Measurements from ENCODE around the gene MECR.

Gene MECR

DNA sequence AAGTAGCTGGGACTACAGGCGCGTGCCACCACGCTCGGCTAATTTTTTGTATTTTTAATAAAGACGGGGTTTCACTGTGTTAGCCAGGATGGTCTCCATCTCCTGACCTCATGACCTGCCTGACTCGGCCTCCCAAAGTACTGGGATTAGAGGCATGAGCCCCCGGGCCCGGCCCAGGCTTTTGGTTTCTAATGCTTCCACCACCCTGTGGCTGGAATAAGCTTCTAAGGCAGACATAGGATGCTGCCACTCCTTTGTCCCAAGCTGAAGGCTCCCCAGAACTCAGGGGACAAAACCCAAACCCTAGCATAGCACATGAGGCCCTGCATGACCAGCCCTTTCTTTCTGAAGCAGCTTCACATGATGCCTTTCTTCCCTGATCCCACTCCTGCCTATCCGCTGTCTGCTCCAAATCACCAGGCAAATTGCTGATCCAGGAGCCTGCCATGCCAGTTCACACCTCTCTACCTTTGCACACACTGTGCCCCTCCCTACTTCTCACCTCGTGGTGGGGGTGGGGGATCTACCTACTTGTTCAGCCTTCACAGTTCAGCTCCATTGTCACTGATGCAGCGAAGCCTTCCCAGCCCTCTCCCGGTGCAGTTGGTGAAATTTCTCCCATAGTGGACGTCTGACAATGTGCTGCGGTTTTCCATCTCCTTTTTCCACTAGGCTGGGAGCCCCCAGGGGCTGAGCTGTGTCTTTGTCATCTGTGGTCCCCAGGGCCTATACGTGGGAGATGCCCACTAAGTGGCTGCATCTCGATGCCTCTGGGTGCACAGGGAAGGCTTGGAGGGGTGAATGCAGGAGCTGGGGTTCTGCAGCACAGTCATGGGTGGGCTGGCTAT is 12.5 kb upstream of the MECR start:
- Histone ChIP-seq H3K4me1 (peaks cover 3% of the 10 kb centered on the region), H3K9ac (no peak overlapping the region), H3K79me2 (no peaks in the 10 kb centered on the region)

DNA sequence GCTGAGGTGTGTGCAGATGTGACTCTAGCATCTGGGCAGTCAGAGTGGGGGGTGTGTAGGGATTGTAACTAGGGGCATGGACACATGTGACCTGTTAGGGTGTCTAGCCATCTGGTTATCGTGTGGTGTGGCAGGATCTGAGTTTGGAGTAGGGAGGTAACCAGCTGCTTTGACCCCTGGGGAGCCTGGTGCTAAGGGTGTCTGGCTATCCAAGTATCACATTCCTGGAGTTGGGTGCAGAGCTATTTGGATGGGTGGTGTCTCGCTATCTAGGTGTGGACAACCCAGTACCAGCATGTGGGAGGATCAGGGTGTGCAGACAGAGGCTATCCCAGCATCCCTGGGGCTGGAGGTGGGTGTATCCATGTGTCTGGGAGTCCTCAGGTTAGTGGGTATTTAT is 10.3 kb upstream of the MECR start:
- TF ChIP-seq, protein P1, sequence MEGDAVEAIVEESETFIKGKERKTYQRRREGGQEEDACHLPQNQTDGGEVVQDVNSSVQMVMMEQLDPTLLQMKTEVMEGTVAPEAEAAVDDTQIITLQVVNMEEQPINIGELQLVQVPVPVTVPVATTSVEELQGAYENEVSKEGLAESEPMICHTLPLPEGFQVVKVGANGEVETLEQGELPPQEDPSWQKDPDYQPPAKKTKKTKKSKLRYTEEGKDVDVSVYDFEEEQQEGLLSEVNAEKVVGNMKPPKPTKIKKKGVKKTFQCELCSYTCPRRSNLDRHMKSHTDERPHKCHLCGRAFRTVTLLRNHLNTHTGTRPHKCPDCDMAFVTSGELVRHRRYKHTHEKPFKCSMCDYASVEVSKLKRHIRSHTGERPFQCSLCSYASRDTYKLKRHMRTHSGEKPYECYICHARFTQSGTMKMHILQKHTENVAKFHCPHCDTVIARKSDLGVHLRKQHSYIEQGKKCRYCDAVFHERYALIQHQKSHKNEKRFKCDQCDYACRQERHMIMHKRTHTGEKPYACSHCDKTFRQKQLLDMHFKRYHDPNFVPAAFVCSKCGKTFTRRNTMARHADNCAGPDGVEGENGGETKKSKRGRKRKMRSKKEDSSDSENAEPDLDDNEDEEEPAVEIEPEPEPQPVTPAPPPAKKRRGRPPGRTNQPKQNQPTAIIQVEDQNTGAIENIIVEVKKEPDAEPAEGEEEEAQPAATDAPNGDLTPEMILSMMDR (IDR thresholded peaks at IDR 0.05), result no peak
- no peaks in the 10 kb centered on the region for H3K9me3 ChIP-seq (ENCODE audit: control insufficient read depth, low read length)
- H3K27ac ChIP-seq, result no peak overlapping the region
- H2AFZ ChIP-seq, result no peak overlapping the region
- no peak overlapping the region for H3K4me2 ChIP-seq (ENCODE audit: low read length)
- H3K9ac ChIP-seq, result no peak overlapping the region
- H3K27me3 ChIP-seq (ENCODE audit: control insufficient read depth, insufficient read depth, low read length), result no peaks in the 10 kb centered on the region
- no peaks in the 10 kb centered on the region for H3K36me3 ChIP-seq (ENCODE audit: control insufficient read depth, insufficient read depth, low read length)
- H3K4me1 ChIP-seq, result peaks cover 4% of the 10 kb centered on the region
- no peaks in the 10 kb centered on the region for H3K79me2 ChIP-seq
- H3K4me3 ChIP-seq (ENCODE audit: low read depth, low read length), result no peak overlapping the region

More for the DNA sequence above, 12.5 kb upstream of the MECR start:
- Histone ChIP-seq H3K27ac (no peak overlapping the region), H3K27me3 (ENCODE audit: control insufficient read depth, insufficient read depth, low read length) (no peaks in the 10 kb centered on the region), H3K4me2 (ENCODE audit: low read length) (no peak overlapping the region), H3K9me3 (ENCODE audit: control insufficient read depth, low read length) (no peaks in the 10 kb centered on the region), H3K36me3 (ENCODE audit: control insufficient read depth, insufficient read depth, low read length) (no peaks in the 10 kb centered on the region), H2AFZ (no peak overlapping the region), H3K4me3 (ENCODE audit: low read depth, low read length) (no peak overlapping the region)
- TF ChIP-seq, protein P1 (IDR thresholded peaks at IDR 0.05), result no peak

DNA sequence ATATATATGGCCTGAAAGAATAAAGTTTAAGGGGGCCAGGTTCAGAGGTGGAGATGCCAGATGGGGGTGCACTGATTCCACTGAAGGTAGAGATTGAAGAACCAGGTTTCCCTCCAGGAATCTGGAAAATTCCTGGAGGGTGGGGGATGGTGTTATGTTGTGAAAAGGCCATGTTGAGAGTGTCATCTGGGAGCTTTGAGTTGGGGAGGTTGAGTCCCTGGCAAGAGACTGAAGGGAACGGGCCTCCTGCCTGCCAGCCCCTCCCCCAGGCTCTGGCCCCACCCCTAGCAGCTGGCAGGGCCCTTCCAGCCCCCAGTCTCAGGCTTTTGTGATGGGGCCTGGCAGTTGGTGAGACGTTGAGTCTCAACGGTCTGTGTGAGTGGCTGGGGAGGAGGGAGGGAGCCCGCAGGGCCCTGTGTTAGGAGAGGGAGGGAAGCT is 9.7 kb upstream of the MECR start:
- no peak overlapping the region for H3K9ac ChIP-seq
- no peaks in the 10 kb centered on the region for H3K36me3 ChIP-seq (ENCODE audit: control insufficient read depth, insufficient read depth, low read length)
- H3K9me3 ChIP-seq (ENCODE audit: control insufficient read depth, low read length), result no peaks in the 10 kb centered on the region
- no peaks in the 10 kb centered on the region for H3K27me3 ChIP-seq (ENCODE audit: control insufficient read depth, insufficient read depth, low read length)
- H3K27ac ChIP-seq, result no peak overlapping the region
- H3K4me2 ChIP-seq (ENCODE audit: low read length), result no peak overlapping the region
- TF ChIP-seq, protein P1 (IDR thresholded peaks at IDR 0.05), result no peak
- H2AFZ ChIP-seq, result no peak overlapping the region
- H3K4me1 ChIP-seq, result peaks cover 7% of the 10 kb centered on the region
- H3K4me3 ChIP-seq (ENCODE audit: low read depth, low read length), result no peak overlapping the region
- no peaks in the 10 kb centered on the region for H3K79me2 ChIP-seq

DNA sequence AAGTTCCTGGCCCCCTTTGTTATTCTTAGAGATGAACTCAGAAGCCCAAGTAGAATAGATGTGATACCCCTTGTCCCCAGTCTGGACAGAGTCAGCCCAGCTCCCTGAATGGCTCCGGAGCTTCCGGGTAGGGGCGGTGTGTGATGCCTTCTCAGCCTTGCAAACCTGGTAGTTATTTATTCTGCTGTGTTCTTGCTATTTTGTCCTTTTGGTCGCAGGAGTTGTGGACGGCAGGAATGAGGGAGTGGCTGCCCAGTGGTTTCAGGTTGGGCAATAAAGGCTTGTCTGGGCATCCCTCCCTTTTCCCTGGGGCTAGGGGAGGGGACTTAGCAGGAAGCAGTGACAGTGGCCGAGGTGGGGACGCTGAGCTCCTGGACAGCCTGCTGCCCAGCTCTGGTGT is 8.4 kb upstream of the MECR start:
- H3K4me2 ChIP-seq (ENCODE audit: low read length), result no peak overlapping the region
- H3K27ac ChIP-seq, result no peak overlapping the region
- H3K4me3 ChIP-seq (ENCODE audit: low read depth, low read length), result no peak overlapping the region
- no peak overlapping the region for H2AFZ ChIP-seq
- no peaks in the 10 kb centered on the region for H3K79me2 ChIP-seq
- TF ChIP-seq, protein P1 (IDR thresholded peaks at IDR 0.05), result no peak
- H3K27me3 ChIP-seq (ENCODE audit: control insufficient read depth, insufficient read depth, low read length), result no peaks in the 10 kb centered on the region
- peaks cover 7% of the 10 kb centered on the region for H3K4me1 ChIP-seq
- H3K36me3 ChIP-seq (ENCODE audit: control insufficient read depth, insufficient read depth, low read length), result no peaks in the 10 kb centered on the region
- H3K9me3 ChIP-seq (ENCODE audit: control insufficient read depth, low read length), result no peaks in the 10 kb centered on the region
- H3K9ac ChIP-seq, result no peak overlapping the region

DNA sequence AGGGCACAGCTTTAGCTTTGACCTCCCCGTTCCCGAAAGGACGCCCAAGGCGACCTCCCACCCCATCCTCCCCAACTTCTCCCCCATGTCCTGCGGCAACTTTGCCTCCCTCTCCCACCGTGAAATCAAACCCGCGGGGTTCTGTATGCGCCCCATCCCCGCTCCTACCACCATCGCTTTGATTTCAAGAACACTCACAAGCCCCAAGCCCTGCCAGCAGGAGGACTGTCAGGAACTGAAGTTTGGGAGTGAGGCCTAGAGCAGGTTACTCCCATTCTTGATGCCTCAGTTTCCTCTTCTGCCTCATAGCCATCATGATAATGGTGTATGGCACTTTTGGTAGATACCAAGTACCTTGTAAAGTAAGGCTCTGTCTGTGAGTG is 7.9 kb upstream of the MECR start:
- Histone ChIP-seq H3K27me3 (ENCODE audit: control insufficient read depth, insufficient read depth, low read length) (no peaks in the 10 kb centered on the region), H3K4me1 (peaks cover 7% of the 10 kb centered on the region), H3K27ac (no peak overlapping the region), H3K4me3 (ENCODE audit: low read depth, low read length) (peak overlapping the region; percentile 50), H3K9me3 (ENCODE audit: control insufficient read depth, low read length) (no peaks in the 10 kb centered on the region), H2AFZ (peak overlapping the region; percentile 83), H3K4me2 (ENCODE audit: low read length) (peak overlapping the region; percentile 60), H3K79me2 (no peaks in the 10 kb centered on the region), H3K9ac (no peak overlapping the region), H3K36me3 (ENCODE audit: control insufficient read depth, insufficient read depth, low read length) (no peaks in the 10 kb centered on the region)
- TF ChIP-seq, protein P1 (IDR thresholded peaks at IDR 0.05), result no peak

All from parathyroid adenoma (tissue), 2 donors.